GM10248 (cell line): ENCODE measurements around the gene OR8G5.

Source experiments
- CTCF ChIA-PET: fragments of 300-600 bp; sonication (Branson Sonifier 250); formaldehyde crosslinking; extraction: SDS; loops from one replicate; lab custom pipeline; 2021; ENCODE audit warnings: antibody characterized with exemption; lab: Yijun Ruan, JAX
- POLR2A ChIA-PET: fragments of 350-650 bp; sonication (Branson Sonifier 250); formaldehyde crosslinking; extraction: SDS; loops from one replicate; lab custom pipeline; 2020; ENCODE audit warnings: antibody characterized with exemption; lab: Yijun Ruan, JAX
- DNase-seq: peaks from one replicate; pipeline ENCODE4 v3.0.0; 2012; ENCODE audit errors: extremely low spot score
- TF ChIP-seq, protein P1 (sequence below): IDR thresholded peaks from 2 replicates; pipeline ENCODE4 v1.5.1; 2012; ENCODE audit warnings: mild to moderate bottlenecking, low read depth; ENCODE audit errors: extremely low read depth, missing control alignments, control extremely low read depth

OR8G5 gene

DNA sequence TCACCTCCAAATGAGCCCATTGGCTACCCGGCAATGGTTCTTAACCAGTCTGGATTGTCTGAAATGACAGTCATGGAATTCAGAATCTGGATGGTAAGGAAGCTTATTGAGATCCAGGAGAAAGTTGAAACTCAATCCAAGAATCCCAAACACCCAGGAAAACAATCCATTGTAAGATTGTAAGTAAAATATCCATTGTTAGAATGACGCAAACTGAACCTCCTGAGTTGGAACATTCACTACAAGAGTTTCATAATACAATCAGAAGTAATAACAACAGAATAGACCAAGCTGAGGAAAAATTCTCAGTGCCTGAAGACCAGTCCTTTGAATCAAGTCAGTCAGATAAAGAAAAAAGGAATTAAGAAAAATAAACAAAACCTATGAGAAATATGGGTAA is 22.1 kb downstream of the OR8G5 start:
- CTCF ChIA-PET = interaction anchor here (1.5 kb wide), 1 partner anchor 52 kb away, joined by 3 read pairs; no protein-coding TSS in a partner anchor
- DNase-seq = no peak
- POLR2A ChIA-PET = no interaction called here
- TF ChIP-seq, protein P1, sequence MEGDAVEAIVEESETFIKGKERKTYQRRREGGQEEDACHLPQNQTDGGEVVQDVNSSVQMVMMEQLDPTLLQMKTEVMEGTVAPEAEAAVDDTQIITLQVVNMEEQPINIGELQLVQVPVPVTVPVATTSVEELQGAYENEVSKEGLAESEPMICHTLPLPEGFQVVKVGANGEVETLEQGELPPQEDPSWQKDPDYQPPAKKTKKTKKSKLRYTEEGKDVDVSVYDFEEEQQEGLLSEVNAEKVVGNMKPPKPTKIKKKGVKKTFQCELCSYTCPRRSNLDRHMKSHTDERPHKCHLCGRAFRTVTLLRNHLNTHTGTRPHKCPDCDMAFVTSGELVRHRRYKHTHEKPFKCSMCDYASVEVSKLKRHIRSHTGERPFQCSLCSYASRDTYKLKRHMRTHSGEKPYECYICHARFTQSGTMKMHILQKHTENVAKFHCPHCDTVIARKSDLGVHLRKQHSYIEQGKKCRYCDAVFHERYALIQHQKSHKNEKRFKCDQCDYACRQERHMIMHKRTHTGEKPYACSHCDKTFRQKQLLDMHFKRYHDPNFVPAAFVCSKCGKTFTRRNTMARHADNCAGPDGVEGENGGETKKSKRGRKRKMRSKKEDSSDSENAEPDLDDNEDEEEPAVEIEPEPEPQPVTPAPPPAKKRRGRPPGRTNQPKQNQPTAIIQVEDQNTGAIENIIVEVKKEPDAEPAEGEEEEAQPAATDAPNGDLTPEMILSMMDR = no peak

DNA sequence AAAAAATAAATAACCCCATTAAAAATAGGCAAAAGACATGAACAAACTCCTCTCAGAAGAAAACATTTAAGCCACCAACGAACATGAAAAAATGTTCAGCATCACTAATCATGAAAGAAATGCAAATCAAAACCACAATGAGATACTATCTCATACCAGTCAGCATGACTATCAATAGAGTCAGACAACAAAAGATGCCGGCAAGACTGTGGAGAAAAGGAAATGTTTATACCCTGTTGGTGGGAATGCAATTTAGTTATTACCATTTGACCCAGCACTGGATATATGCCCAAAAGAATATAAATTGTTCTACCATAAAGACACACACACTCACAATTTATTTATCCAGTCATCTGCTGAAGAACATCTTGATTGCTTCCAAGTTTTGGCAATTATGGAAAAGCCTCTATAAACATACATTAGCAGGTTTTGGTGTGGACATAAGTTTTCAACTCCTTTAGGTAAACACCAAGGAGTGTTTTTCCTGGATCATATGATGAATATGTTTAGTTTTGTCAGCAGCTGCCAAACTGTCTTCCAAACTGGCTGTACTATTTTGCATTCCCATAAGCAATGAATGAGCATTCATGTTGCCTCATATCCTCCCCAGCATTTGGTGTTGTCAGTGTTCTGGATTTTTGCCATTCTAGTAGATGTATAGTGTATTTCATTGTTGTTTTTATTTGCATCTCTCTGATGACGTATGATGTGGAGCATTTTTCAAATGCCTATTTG is 29.6 kb downstream of the OR8G5 start:
- TF ChIP-seq, protein P1 = no peak
- POLR2A ChIA-PET = no interaction called here
- DNase-seq = no peak
- CTCF ChIA-PET = no interaction called here

DNA sequence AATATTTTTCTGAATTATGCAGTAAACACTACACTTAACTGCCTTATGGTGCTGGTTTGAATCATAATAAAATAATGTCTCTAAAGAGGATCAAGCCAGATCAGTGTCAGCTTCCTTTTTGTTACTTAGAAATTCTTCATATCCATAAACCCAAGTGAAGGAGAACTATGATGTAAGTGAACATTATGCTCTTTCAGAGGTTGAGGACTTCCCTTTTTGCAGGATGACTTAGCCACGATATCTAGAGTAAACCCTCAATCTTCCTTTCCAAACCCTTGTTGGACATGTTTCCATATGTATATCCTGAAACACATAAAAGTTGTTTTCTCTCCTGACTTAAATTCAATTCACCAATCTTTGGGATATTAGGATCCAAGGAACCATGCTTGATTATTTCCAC is 38.5 kb downstream of the OR8G5 start:
- ChIA-PET CTCF (no interaction called here), POLR2A (no interaction called here)
- TF ChIP-seq, protein P1 = no peak
- no peak for DNase-seq

DNA sequence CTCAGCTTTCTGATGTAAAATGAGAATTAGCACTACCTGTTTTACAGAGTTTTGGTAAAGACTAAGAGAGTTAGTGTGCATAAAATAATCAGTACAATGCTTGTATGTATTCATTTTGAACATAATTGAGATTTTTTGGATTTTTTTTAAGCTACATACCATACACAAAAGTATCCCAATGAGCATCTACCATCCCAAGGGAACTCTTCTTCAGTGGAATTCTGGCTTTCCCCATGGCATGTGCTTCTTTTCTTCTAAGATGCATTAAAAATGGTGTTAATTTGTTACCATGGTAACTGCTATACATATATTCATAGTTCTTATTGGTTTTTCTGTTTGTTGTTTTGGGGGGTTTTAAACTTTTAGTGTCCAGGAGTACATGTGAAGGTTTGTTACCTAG is 39.8 kb downstream of the OR8G5 start:
- TF ChIP-seq, protein P1 = no peak
- no peak for DNase-seq
- ChIA-PET POLR2A (no interaction called here), CTCF (no interaction called here)

DNA sequence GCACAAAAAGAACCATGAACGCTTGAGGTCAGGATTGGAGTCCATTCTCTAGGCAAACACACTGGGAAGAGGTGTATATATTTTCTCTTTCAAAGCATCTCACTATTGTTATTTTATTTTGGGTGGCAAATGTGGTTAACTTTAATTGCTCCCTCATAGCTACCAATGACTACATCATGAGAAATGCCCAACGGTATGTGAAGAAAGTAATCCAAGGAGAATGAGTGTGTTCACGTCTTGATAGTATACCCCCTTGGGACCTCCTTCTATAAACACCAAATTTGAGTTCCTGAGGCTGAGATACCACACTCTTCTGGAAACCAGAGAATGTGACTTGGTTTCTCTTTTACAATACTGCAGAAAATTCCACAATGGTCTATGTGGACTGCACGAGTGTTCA is 41.7 kb downstream of the OR8G5 start:
- CTCF ChIA-PET = no interaction called here
- TF ChIP-seq, protein P1 = no peak
- POLR2A ChIA-PET = no interaction called here
- DNase-seq = no peak

DNA sequence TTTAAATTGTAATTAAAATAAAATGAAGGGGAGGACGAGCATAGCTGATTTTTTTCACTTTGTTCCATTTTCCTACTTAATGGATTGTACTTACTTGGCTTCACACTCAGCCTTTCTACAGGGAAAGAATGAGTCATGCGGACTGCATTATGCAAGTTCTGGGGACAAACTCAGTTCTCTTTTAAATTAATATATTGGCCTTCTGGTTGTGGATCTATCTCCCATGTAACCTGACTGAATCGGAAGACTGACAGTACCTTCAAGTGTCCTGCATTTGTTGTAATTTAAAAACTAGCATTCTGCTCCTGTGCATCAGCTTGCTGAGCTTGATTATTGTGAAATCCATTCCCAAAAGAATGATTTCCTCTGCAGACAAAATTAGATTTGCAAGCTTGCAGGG is 45.4 kb downstream of the OR8G5 start:
- no peak for DNase-seq
- POLR2A ChIA-PET = no interaction called here
- TF ChIP-seq, protein P1 = no peak
- CTCF ChIA-PET = no interaction called here
